HepG2 (cell line): ENCODE data around the gene DNAJB2. TPM values are rescaled to one million over a fixed set of nuclear protein-coding genes. Genes with fewer than 3 reads are reported as not detected.

ENCODE experiments used
- AHR ChIP-seq: IDR thresholded peaks from 2 replicates; pipeline ENCODE4 v1.6.1; 2018; ENCODE audit warnings: missing genetic modification reagents, missing compliant biosample characterization
- FIP1L1 ChIP-seq: fragments of 200-400 bp; formaldehyde crosslinking; IDR thresholded peaks from 2 replicates; pipeline ENCODE4 v1.6.1; 2018; ENCODE audit warnings: low read depth, mild to moderate bottlenecking, low read length, moderate library complexity, borderline replicate concordance; ENCODE audit not compliant: insufficient read depth
- FOSL1 ChIP-seq: sonication (generic); formaldehyde crosslinking; IDR thresholded peaks from 2 replicates; pipeline ENCODE4 v1.9.0; 2021; ENCODE audit warnings: missing genetic modification reagents, borderline replicate concordance
- IKZF1 ChIP-seq: fragments of 450-650 bp; IDR thresholded peaks from 2 replicates; pipeline ENCODE4 v1.7.1; 2016
- KLF9 ChIP-seq: IDR thresholded peaks from 2 replicates; pipeline ENCODE4 v1.6.1; 2016; ENCODE audit warnings: low read depth
- MAX ChIP-seq: IDR thresholded peaks from 2 replicates; pipeline ENCODE4 v1.6.1; 2012; ENCODE audit warnings: inconsistent platforms
- MLLT10 ChIP-seq: sonication (generic); formaldehyde crosslinking; IDR thresholded peaks from 2 replicates; pipeline ENCODE4 v1.4.0; 2020; ENCODE audit warnings: missing genetic modification reagents
- NFAT5 ChIP-seq: sonication (generic); formaldehyde crosslinking; IDR thresholded peaks from 2 replicates; pipeline ENCODE4 v1.4.0; 2020; ENCODE audit warnings: missing genetic modification reagents
- PAWR ChIP-seq: sonication (generic); formaldehyde crosslinking; IDR thresholded peaks from 2 replicates; pipeline ENCODE4 v1.4.0; 2020; ENCODE audit warnings: missing genetic modification reagents, mild to moderate bottlenecking, borderline replicate concordance
- SALL1 ChIP-seq: sonication (generic); formaldehyde crosslinking; IDR thresholded peaks from 2 replicates; pipeline ENCODE4 v1.8.0; 2022; ENCODE audit warnings: mild to moderate bottlenecking, missing genetic modification reagents
- SP140L ChIP-seq: sonication (generic); formaldehyde crosslinking; IDR thresholded peaks from 2 replicates; pipeline ENCODE4 v1.4.0; 2020; ENCODE audit warnings: missing genetic modification reagents, borderline replicate concordance
- SP2 ChIP-seq: sonication (generic); formaldehyde crosslinking; IDR thresholded peaks from 2 replicates; pipeline ENCODE4 v1.5.1; 2020; ENCODE audit warnings: mild to moderate bottlenecking, missing genetic modification reagents
- ZBTB25 ChIP-seq: IDR thresholded peaks from 2 replicates; pipeline ENCODE4 v1.6.1; 2018; ENCODE audit warnings: missing genetic modification reagents
- ZKSCAN8 ChIP-seq: IDR thresholded peaks from 2 replicates; pipeline ENCODE4 v1.6.1; 2016; ENCODE audit warnings: borderline replicate concordance, missing genetic modification reagents, missing compliant biosample characterization
- ZNF124 ChIP-seq: sonication (generic); formaldehyde crosslinking; IDR thresholded peaks from 2 replicates; pipeline ENCODE4 v1.4.0; 2020; ENCODE audit warnings: missing genetic modification reagents
- ZNF180 ChIP-seq: sonication (generic); formaldehyde crosslinking; IDR thresholded peaks from 2 replicates; pipeline ENCODE4 v1.4.0; 2020; ENCODE audit warnings: low read depth, missing genetic modification reagents, borderline replicate concordance
- ZNF354B ChIP-seq: sonication (generic); formaldehyde crosslinking; IDR thresholded peaks from 2 replicates; pipeline ENCODE4 v1.8.0; 2022; ENCODE audit warnings: mild to moderate bottlenecking, missing genetic modification reagents
- ZNF558 ChIP-seq: sonication (generic); formaldehyde crosslinking; IDR thresholded peaks from 2 replicates; pipeline ENCODE4 v1.9.0; 2022; ENCODE audit warnings: mild to moderate bottlenecking, missing genetic modification reagents, borderline replicate concordance
- ZNF605 ChIP-seq: sonication (generic); formaldehyde crosslinking; IDR thresholded peaks from 2 replicates; pipeline ENCODE4 v1.8.0; 2022; ENCODE audit warnings: mild to moderate bottlenecking, missing genetic modification reagents
- polyA plus RNA-seq, 8 experiments: library from polyadenylated mRNA; depleted of rRNA in 3 of 8; stranded (reverse) in 7 of 8; unstranded in 1 of 8; fragments of >200 nt; fragmentation: Illumina TruSeq in 4 of 8; extraction: Trizol in 4 of 8; gene quantifications; 2 replicates each; pipeline versions ENCODE4 v1.2.1 to v1.2.3, GENCODE V29; 2011 to 2016; ENCODE audit warnings: low read depth in 4 of 8, missing spikeins in 1 of 8, mixed read lengths in 1 of 8; ENCODE audit not compliant: insufficient read depth in 1 of 8
- total RNA-seq, 5 experiments: library from RNA; depleted of rRNA; stranded (reverse); fragments of >200 nt; fragmentation: Illumina TruSeq; extraction: Trizol; gene quantifications; 2 replicates each; pipeline ENCODE4 v1.2.3, GENCODE V29; 2016; ENCODE audit warnings: low read depth in 1 of 5
- TF ChIP-seq, protein P1 (sequence below): sonication (generic); formaldehyde crosslinking; conservative IDR thresholded peaks from 2 replicates; pipeline ENCODE4 v1.4.0; 2020; ENCODE audit warnings: missing genetic modification reagents
- TF ChIP-seq, protein P2 (sequence below): sonication (generic); formaldehyde crosslinking; IDR thresholded peaks from 2 replicates; pipeline ENCODE4 v1.4.0; 2020; ENCODE audit warnings: missing genetic modification reagents, borderline replicate concordance

The DNAJB2 gene
- total and polyA plus RNA-seq, 2 of the 13 experiments (the other 11 are each of a cell fraction or from before 2014, with no cell fraction given) = 21.3 to 31.1 TPM

DNA sequence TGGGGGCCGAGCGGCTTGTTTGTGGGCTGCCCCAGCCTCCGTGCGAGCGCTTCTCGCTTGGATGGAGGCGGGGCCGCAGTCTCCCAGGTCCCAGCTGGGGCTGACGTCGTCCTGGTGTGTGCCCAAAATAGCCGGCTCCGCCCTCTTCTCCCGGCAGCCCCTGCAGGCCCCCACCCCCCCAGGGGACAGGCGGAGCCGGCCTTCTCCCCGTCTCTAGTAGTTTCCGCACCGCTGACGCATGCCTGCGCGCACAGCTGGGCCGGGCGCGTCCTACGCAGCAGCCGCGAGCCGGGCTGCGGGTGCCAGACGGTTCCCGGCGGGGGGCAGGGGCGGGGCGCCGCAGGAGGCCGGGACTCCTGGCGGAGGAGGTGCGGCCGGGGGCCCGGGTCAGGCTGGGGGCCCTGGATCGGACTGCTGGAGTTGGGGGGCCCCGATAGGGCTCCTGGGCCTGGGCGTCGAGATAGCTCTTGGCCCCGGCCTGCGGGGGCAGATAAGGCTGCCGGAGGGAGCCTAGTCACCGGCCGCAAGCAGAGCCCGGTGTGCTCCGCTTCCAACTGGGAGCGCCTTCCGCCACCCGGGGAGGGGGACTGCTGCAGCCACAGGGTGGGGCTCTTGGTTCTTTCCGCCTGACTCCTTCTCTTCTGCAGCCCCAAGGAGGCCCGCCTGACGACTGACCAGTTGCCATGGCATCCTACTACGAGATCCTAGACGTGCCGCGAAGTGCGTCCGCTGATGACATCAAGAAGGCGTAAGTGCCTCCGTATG is at the start of gene DNAJB2 (continued):
- TF ChIP-seq NFAT5 (CRISPR knock-in tag) (peak; percentile 71; the same call in 1 of the 2 replicates), SP140L (0 out of 2 replicates have a peak, but pooled peaks have one; percentile 51), IKZF1 (no peak), MLLT10 (no peak), SALL1 (peak; percentile 92), PAWR (no peak), ZNF605 (CRISPR knock-in tag) (no peak; the same call in 1 of the 2 replicates), AHR (CRISPR knock-in tag) (no peak), SP2 (CRISPR knock-in tag) (no peak), ZBTB25 (CRISPR knock-in tag) (peak; percentile 80; the same call in 1 of the 2 replicates), ZKSCAN8 (CRISPR knock-in tag) (no peak; the same call in 1 of the 2 replicates), FIP1L1 (no peak), MAX (peak; percentile 96), ZNF558 (CRISPR knock-in tag) (peak; percentile 97; the same call in 1 of the 2 replicates), ZNF180 (CRISPR knock-in tag) (no peak), KLF9 (CRISPR knock-in tag) (peak; percentile 56; the same call in 1 of the 2 replicates), ZNF354B (CRISPR knock-in tag) (no peak), ZNF124 (CRISPR knock-in tag) (peak; percentile 72; the same call in 1 of the 2 replicates), FOSL1 (CRISPR knock-in tag) (no peak; the same call in 1 of the 2 replicates)
- TF ChIP-seq, protein P1, sequence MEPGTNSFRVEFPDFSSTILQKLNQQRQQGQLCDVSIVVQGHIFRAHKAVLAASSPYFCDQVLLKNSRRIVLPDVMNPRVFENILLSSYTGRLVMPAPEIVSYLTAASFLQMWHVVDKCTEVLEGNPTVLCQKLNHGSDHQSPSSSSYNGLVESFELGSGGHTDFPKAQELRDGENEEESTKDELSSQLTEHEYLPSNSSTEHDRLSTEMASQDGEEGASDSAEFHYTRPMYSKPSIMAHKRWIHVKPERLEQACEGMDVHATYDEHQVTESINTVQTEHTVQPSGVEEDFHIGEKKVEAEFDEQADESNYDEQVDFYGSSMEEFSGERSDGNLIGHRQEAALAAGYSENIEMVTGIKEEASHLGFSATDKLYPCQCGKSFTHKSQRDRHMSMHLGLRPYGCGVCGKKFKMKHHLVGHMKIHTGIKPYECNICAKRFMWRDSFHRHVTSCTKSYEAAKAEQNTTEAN = 0 out of 2 replicates have a peak, but pooled peaks have one; percentile 39
- TF ChIP-seq, protein P2, sequence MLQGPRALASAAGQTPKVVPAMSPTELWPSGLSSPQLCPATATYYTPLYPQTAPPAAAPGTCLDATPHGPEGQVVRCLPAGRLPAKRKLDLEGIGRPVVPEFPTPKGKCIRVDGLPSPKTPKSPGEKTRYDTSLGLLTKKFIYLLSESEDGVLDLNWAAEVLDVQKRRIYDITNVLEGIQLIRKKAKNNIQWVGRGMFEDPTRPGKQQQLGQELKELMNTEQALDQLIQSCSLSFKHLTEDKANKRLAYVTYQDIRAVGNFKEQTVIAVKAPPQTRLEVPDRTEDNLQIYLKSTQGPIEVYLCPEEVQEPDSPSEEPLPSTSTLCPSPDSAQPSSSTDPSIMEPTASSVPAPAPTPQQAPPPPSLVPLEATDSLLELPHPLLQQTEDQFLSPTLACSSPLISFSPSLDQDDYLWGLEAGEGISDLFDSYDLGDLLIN (CRISPR knock-in tag) = no peak
